ENCODE results near the gene PRUNE2.

PRUNE2 gene

DNA sequence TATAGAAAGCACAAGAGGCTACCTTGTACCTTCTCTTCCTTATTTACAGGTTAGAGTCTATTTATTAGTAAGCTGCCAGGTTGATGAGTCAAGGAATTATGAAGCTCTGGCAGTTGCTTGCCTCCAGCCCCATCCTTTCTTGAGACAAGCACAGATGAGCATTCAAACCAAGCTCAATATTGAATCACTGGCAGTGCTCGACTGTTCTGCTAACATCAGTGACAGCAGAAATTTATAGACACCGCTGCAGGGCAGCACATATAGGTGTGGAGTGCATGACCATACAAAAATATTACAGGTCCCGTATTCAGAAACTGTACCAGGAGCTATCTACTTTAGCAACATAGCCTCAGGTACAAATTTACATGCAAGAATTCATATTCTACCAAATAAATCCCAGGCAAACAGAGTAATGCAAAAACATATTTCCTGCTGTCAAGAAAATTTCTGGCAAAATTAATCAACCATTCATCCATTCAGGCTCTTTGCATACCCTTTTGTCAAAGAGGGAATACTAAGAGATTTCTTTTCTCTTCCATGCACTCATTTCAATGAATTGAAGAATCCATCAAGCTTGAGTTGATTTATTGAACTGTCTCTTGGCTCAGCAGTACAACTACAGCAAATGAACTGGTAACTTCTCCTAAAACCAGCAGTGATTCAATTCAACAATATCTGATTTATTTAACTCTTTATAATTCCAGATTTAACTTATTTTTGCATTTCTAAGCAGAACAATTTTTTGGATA, 168.6 kb downstream of the PRUNE2 start:
- DNase-seq (ENCODE audit: low read depth in 2 of 2) = no peak

DNA sequence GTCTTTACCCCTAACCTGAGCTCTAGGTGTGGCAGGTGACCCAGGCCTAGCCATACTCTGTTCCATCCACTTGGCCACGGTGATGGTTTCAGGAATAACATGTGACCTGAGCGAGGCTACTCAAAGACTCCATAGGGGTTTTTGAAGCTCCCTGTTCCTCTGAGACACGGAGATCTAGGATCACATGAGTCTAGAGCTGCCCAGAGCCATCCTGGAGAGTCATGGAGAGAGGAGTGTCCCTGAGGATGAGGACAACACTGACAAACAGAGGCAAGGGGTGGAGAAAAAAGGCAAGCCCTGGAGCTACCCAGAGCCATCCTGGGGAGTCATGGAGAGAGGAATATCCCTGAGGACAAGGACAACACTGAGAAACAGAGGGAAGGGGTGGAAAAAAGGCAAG, 171.2 kb downstream of the PRUNE2 start:
- no peak for DNase-seq (ENCODE audit: low read depth in 2 of 2)

DNA sequence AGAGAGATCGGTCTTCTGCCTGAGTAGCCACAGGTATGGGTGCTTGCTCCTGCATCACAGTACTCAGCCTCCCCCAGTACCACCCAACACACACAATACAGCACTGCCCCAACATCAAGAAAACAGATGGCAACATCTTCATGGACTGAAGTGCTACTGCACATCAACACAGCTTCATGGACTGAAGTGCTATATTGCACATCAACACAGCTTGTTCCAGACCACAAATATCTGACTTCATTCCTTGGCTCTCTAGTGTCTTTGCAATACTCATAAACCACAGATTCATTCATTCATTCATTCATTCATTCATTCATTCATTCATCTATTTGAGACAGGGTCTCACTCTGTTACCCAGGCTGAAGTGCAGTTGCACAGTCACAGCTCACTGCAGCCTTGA, 172.8 kb downstream of the PRUNE2 start:
- DNase-seq (ENCODE audit: low read depth in 2 of 2) = no peak

DNA sequence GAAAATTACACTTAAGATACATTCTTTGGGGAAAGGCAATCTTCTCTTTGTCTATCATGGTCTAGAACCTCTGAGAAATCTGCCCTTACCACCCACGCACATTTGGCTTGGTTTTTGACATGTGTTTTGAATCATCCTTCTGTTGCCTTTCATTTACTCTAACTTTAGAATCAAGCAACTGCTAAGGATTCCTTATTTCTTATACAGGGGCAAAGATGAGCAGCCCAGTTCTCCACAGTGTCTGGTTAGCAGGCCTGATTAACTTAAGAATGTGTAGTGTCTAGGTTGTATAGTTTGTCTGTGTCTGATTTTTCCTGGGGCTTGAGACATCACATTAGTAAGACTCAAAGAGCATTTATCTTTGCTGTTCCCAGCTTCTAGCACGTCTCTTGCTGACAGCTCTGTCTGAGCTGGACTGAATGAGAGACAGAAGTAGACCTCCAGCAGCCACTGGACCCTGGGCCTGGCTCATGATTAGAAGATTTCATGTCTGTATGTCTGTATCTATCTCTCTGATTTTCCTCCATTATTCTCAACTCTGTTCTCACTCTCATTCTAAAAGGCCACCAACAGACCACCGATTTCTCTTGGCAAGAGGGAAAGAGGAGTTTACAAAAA, 173.5 kb downstream of the PRUNE2 start:
- DNase-seq (ENCODE audit: low read depth in 2 of 2) = no peak

DNA sequence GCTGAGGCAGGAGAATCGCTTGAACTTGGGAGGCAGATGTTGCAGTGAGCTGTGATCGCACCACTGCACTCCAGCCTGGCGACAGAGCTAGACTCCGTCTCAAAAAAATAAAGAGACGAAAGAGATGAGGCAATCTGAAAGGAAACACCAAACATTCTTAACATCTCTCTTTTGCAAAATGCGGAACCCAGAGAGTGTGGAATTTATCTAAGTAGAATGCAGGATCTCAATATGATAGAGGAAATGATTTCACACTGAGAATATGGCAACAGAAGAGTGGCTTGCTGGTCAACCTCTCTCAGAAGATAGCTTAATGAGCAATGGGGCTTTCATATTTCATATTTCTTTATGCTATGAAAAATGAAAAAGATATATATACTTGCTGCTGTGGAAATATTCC, 175.1 kb downstream of the PRUNE2 start:
- no peak for DNase-seq (ENCODE audit: low read depth in 2 of 2)

DNA sequence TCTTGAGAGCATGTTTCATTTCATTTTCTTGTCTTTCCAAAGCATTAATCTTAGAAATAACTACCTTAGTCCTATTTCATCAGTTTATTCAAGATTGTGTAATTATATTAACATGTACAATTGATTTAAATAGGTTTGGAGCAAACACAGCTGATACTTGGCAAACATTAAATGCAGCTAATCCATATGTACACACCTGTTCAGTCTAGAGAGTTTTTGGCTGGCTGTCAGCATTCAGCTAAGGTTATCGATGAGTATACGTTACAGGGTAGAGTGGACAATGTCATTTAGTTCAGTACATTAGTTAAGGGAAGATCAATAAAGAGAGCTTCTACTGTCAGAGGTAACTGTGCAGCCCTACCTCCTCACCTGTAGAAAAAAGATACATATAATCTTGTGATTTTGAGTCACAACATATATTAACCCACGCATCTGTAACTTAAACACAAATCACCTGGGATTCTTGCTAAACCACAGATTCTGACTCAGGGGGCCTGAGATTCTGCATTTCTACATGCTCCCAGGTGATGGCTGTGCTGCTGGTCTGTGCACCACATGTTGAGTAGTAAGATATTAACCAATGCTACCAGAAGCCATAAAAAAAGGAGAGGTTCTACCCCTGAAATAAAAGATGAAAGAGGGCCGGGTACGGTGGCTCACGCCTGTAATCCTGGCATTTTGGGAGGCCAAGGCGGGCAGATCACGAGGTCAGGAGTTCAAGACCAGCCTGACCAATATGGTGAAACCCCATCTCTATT, 175.8 kb downstream of the PRUNE2 start:
- DNase-seq (ENCODE audit: low read depth in 2 of 2) = no peak

DNA sequence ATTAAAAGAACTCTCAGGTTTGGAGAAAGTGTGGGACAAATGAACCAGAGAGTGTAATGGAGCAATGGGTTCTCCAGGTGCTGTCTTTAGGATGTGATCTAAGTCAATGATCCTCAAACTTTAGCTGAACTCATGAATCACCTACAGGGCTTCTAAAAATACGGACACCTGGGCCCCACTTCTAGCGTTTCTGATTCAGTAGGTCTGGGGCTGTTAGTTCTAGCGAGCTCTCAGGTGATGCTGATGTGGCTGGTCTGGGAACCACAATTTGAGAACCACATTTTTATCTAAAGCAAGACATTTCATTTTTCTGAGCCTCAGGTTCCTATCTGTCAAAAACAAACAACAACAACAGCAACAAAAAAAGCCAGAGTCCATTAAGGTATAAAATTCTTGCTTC, 176.8 kb downstream of the PRUNE2 start:
- DNase-seq (ENCODE audit: low read depth in 2 of 2) = no peak

DNA sequence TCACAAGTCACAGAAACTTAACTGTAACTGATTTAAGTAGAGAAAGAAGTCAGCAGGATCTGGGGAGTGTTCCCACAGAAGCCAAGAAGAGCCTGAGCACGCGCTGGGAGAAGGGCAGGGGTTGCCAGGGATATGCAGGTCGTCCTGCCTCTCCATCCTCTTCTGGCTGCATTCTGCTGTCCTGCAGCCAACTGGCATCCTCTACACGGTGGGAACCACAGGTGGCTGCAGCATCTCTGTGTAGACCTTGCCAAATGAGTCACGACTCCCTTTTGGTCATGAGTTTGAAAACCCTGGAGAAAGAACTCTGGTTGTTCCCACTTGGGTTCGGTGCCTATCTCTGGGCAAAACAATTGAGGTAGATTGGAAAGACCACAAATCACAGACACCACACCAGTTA, 180.0 kb downstream of the PRUNE2 start:
- no peak for DNase-seq (ENCODE audit: low read depth in 2 of 2)

DNA sequence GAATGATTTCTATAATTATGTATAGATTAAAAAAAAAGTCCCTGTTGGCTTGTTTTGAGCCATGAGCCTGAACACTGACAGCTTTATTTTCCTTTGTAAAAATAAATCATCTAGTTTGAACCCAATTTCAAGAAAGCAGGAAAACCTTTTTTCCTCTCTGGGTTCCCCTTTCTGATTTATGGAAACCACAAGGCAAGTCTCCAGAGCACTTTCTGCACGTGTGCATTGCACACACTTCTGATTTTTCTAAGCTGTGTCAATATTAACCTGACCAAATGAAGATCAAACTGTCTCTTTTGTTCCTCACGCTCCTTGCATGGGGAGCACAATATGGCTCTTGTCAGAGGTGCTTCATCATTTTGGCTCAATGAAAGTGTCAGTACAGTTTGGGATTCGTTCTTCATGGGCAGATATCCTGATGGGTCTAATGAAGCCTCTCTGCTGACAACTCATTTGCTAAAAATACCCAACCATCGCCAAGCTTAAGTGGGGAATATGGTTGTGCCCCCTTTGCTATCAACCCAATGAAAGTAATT, 180.8 kb downstream of the PRUNE2 start:
- no peak for DNase-seq (ENCODE audit: low read depth in 2 of 2)

DNA sequence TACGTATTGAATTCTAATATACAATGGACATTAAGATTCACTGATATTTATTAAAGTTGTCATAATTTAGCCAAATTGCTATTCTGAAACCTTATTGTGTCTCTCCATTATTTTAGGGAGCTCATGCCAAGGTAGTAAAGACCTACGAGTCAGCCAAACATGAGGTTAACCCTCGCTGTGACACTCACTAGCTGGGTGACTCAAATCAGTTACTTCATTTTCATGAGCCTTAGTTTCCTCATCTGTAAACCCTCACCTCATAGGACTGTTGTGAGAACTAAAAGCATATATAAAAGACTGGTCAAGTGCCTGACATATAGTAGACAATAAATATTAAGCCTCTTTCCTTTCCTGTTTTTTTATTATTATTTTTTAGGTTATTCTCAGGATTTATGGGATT, 185.7 kb downstream of the PRUNE2 start:
- no peak for DNase-seq (ENCODE audit: low read depth in 2 of 2)

DNA sequence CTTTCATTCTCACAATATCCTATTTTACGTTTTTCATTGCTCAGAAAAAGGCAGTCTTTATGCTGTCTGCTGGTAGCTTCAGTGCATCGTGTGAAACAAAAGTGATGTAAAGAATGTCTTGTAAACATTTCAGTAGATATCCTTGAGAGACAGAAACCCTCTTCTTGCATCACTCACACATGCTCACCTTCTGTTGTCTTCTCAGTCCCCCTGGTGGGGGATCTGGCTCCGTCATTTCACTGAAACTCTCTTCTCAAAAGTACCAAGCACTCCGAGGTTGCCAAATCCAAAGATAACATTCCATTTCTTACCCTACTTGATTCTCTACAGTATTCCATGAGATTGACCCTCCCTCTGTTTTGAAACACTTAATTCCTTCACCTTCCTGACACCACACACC, 187.7 kb downstream of the PRUNE2 start:
- DNase-seq (ENCODE audit: low read depth in 2 of 2) = no peak

DNA sequence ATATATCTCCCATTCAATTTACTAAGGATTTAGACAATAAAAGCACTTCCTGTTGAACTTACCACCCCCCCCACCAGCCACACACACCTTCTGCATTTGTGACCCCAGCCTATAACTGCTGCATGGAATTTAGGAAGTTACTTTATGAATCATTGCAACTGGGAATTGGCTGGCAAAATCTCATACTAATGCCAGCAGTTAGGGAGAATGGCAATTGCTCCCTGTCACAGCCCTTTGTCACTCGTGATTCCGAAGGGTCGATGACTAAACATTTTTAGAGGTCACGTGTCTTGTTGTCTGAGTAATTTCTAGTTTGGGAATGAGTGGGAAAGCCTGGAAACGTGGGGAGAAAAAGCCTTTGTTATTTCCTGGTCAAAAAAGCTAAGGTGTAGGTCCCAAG, 188.3 kb downstream of the PRUNE2 start:
- DNase-seq (ENCODE audit: low read depth in 2 of 2) = no peak

DNA sequence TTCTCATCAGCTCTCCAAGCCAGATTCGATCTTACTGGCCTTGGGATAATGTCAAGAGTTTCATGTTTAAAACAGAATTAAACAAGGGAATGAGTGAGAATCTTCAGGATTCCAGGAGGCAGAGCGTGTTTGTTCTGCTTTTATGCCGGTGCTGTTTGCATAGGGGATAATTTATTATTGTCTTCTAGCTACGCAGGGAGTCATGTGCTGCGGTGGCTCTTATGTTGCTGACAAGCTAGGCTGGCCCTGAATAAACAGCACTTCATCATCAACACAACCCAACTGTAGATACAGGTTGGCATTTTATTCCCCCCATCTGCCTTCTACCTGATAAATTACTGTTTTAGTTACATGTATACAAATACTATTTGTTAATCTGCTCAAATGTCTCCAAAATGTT, 188.7 kb downstream of the PRUNE2 start:
- no peak for DNase-seq (ENCODE audit: low read depth in 2 of 2)

DNA sequence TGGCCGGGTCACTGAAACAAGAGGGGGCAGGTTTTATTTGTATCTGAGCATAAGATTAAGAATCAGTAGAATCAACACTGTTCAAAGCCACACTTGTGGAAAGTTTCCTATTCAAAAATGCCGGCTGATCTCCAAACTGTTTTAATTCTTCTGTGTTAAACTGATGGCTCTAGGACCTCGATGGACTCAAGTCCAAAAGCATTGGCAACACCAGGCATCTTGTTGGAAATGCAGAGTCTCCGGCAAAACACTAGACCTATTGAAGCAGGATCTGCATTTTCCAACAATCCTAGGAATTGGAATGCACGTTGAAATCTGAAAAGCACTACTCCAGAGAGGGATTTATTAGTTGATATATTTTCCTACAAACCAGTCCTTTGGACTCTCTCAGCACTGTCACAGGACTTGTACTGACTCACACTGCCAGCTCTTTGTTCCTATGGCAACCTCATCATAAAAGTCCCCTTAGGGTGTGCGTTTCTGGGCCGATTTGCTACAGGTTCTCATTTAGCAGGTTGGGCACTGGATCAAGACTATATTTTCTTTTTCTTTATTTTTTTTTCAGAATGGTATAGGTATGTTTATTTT, 189.7 kb downstream of the PRUNE2 start:
- no peak for DNase-seq (ENCODE audit: low read depth in 2 of 2)

DNA sequence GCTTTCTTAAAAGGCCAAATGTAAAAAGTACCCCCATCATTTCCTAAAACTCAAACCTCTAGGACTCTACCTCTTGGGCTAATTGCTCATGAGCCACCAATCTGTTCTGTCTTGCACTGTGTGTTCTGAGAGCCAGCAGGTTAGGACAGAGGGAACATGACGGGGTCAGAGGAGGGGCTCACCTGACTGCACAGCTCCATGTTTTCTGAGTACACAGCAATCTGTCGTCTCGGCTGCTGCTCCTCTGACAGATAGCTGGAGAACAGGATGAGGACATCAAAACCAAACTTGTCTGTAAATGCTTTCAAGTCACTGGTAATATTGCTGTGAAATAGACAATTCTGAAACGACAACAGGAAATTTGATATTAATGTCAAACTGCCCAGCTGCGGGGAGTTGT, 192.5 kb downstream of the PRUNE2 start:
- no peak for DNase-seq (ENCODE audit: low read depth in 2 of 2)

DNA sequence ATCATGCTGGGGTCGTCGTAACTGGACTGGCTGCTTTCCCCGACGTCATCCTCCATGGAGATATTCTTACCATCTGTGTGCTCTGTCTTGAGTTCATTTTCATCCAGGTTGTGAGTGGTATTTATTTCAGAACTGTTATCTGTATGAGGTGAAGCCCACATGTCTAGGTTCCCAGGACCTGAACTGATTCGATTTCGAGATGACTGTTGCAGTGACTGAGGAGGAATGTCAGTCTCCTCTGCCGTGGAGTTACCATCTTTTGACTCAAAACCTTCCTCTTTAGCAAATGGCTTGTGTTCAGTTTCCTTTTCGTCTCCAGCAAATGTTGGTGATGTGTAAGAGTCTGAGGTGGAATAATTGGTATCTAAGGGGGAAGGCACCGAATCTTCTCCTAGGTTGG, 196.9 kb downstream of the PRUNE2 start:
- no peak for DNase-seq (ENCODE audit: low read depth in 2 of 2)

DNA sequence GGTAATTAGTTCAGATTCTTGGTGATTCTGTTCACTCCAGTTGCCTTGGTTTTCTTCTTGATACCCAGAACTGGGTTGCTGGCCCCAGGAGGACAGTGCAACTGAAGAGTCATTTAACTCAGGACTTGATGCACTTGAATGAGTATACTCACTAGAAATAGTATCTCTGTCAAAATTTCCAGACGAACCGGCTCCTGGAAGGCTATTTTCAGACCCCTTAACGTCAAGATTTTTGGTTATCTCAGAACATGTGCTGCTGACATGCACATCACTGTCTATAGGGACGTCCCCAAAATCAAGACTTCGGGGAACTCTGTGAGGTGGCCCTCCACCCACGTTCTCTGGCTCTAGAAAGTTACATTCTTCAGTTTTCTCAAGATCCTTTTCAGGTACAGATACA, 198.4 kb downstream of the PRUNE2 start:
- no peak for DNase-seq (ENCODE audit: low read depth in 2 of 2)

DNA sequence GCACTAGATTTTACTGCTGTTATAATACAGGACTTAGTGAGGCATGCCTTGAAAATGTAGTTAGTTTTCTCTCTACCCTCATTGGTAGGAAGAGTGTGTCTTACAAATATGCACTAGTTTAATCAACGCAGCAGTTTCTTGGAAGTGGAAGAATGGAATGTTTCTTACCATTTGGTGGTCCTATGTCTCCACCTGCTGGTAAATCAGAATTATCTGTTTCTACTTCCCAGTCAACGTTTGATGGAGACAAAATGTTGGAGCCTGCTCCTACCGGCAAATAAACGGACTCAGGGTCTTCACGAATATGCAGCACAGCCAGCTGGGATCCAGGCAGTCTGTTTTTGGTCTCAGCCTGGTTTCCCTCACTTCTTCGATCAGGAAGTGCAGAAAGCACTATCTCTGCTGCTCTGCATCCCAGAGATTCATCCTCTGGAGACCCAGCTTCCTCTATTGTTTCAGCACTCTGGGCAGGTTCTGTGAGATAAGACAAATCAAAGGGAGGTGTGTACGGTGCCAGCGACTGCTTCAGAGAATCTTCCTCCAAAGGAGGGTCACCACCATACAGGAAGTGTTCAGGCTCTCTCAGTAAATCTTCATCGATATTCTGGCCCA, 201.2 kb downstream of the PRUNE2 start:
- DNase-seq (ENCODE audit: low read depth in 2 of 2) = no peak

DNA sequence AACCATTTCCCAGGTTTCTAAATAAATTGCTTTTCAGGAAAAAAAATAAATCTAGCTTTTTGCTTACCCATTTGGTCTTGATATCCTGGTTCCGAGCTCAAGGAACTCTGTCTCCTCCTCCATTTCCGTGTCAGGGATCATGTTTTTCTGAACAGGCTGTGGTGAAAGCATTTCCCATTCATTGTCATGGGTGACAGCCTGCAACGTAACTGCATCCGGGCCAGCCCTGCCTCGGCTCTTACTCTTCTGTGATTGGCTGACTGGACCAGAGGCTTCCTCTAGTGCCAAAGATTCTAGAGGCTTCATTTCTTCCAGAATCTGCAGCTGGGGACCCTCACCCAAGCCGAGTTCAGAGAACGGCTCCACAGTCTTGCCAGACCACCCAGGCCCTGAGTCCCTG, 202.6 kb downstream of the PRUNE2 start:
- no peak for DNase-seq (ENCODE audit: low read depth in 2 of 2)

DNA sequence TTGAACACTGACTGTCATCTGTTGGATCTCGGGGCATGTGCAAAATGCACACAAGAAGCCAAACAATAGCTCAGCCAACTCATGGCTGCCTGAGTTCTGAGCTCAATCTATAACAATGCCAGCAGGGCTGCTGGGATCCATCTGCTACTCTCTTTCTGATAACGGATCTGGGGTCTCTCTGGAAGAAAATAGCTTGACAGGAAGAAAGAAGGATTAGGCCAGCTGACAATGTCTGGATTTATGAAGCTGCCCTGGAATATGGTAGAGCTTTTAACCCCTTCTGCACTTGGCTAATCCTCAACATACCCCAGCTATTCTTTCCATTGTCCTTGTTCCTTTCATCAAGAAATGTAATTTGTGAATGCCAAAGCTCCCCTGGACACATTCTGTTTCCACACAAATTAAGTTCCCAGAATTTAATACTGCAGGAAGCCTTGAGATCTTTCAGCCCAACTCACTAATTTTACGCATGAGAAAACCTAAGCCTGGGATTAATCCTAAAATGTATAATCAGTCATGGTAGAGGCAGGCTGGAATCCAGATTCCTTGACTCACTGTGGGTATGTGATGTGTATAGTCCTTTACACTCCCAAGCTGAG, 204.4 kb downstream of the PRUNE2 start:
- DNase-seq (ENCODE audit: low read depth in 2 of 2) = no peak

DNA sequence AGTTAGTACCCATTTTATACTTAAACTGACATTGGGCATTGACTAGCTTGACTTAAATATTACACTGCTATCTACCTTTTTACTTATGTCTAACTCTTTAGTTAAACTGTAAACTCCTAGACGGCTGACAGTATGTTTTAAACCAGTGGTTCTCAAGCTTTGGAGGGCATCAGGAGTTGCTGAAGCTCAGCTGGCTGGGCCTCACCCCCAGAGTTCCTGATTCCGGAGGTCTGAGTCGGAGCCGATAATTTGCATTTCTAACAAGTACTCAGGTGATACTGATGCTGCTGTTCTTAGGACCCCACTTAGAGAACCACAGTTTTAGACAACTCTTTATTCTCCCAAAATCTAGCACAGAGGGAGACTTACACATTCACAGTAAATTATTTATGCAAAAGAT, 205.0 kb downstream of the PRUNE2 start:
- no peak for DNase-seq (ENCODE audit: low read depth in 2 of 2)

DNA sequence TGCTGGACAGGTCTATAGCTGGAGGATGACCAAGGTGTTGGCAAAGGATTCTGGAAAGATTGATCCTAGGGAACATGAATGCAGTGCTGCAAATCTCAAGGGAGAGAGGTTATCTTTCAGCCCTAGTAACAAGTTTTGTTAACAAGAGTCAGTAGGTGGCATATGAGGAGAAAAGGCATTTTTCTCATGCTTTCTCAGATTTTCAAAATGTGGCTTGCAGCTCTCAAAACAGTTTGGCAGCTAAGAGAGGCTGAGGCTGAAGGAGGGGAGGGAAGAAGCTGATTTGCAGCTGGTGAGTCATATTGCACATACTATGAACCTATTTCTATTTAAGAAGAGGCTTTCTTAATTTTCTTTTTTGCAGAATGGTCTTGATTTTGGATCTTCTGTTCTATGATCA, 205.9 kb downstream of the PRUNE2 start:
- DNase-seq (ENCODE audit: low read depth in 2 of 2) = no peak
